Neutrophil (primary cell): ENCODE measurements around the gene XPO1.
"Not testable (repeated sequence)": the region's sequence is repeated elsewhere in the genome, so short reads cannot be mapped to it uniquely, and the experiment has no call there.

ENCODE experiments used
- H3K27ac ChIP-seq: fragments of 200-600 bp; sonication (generic); 2 replicates; pipeline ENCODE4 v1.5.1; 2016; ENCODE audit warnings: mild to moderate bottlenecking, moderate library complexity
- H3K27me3 ChIP-seq: fragments of 200-600 bp; sonication (generic); 2 replicates; pipeline ENCODE4 v1.6.0; 2016; ENCODE audit warnings: mild to moderate bottlenecking
- H3K36me3 ChIP-seq: fragments of 200-600 bp; sonication (generic); 2 replicates; pipeline ENCODE4 v1.5.1; 2017
- H3K4me1 ChIP-seq, 2 experiments: fragments of 200-600 bp in 1 of 2; sonication (generic) in 1 of 2; 1 replicate in 1 of 2; 2 replicates in 1 of 2; pipeline versions ENCODE4 v1.5.1 to v1.6.1; 2013 to 2016; ENCODE audit warnings: low read depth in 1 of 2, low read length in 1 of 2, mild to moderate bottlenecking in 1 of 2, moderate library complexity in 1 of 2; ENCODE audit not compliant: control insufficient read depth in 1 of 2, insufficient read depth in 1 of 2
- H3K4me3 ChIP-seq, 2 experiments: fragments of 200-600 bp in 1 of 2; sonication (generic) in 1 of 2; 1 replicate in 1 of 2; 2 replicates in 1 of 2; pipeline ENCODE4 v1.5.1; 2013 to 2016; ENCODE audit warnings: low read depth in 1 of 2, low read length in 1 of 2, mild to moderate bottlenecking in 1 of 2, moderate library complexity in 1 of 2
- H3K9me3 ChIP-seq: fragments of 200-600 bp; sonication (generic); 2 replicates; pipeline ENCODE4 v1.5.1; 2016
- TF ChIP-seq, protein P1 (sequence below): fragments of 200-600 bp; sonication (generic); IDR thresholded peaks from 2 replicates; pipeline ENCODE4 v1.5.1; 2016; ENCODE audit warnings: antibody characterized with exemption

The XPO1 gene

GRCh38 chr2:61504949-61505348 lies 33.2 kb downstream of the XPO1 start:
- H3K4me1 ChIP-seq, result no peaks in the 10 kb centered on the region
- H3K4me3 ChIP-seq, result no peak overlapping the region
- H3K36me3 ChIP-seq, result peaks cover 63% of the 10 kb centered on the region
- TF ChIP-seq, protein P1, sequence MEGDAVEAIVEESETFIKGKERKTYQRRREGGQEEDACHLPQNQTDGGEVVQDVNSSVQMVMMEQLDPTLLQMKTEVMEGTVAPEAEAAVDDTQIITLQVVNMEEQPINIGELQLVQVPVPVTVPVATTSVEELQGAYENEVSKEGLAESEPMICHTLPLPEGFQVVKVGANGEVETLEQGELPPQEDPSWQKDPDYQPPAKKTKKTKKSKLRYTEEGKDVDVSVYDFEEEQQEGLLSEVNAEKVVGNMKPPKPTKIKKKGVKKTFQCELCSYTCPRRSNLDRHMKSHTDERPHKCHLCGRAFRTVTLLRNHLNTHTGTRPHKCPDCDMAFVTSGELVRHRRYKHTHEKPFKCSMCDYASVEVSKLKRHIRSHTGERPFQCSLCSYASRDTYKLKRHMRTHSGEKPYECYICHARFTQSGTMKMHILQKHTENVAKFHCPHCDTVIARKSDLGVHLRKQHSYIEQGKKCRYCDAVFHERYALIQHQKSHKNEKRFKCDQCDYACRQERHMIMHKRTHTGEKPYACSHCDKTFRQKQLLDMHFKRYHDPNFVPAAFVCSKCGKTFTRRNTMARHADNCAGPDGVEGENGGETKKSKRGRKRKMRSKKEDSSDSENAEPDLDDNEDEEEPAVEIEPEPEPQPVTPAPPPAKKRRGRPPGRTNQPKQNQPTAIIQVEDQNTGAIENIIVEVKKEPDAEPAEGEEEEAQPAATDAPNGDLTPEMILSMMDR, result no peak
- no peaks in the 10 kb centered on the region for H3K9me3 ChIP-seq
- no peaks in the 10 kb centered on the region for H3K27me3 ChIP-seq
- no peak overlapping the region for H3K27ac ChIP-seq

DNA sequence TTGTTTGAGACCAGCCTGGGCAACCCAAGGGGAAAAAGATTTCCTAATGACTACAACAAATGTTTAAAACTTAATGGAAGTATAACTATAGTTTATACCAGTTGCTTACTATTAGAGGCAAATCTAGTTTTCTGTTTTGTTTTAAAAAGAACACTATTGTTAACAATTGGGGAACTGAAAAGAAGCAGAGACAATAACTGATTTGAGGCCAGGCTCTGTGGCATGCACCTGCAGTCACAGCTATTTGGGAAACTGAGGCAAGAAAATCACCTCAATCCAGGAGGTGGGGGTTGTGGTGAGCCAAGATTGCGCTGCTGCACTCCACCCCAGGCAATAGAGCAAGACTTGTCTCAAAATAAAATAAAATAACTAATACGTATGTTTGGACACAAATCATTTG lies 39.1 kb downstream of the XPO1 start:
- Histone ChIP-seq H3K36me3 (peaks cover 87% of the 10 kb centered on the region), H3K4me1 (no peaks in the 10 kb centered on the region), H3K27ac (no peak overlapping the region), H3K9me3 (no peaks in the 10 kb centered on the region), H3K27me3 (no peaks in the 10 kb centered on the region), H3K4me3 (no peak overlapping the region)
- TF ChIP-seq, protein P1, result no peak

- Histone ChIP-seq H3K9me3 (no peaks in the 10 kb centered on the region), H3K4me1 (no peaks in the 10 kb centered on the region), H3K27me3 (no peaks in the 10 kb centered on the region), H3K36me3 (peaks cover 100% of the 10 kb centered on the region), H3K4me3 (no peak overlapping the region), H3K27ac (peak overlapping the region; percentile 7)
- TF ChIP-seq, protein P1, result no peak
Observed at GRCh38 chr2:61493523-61493942, 44.6 kb downstream of the XPO1 start.

- H3K36me3 ChIP-seq, result peaks cover 100% of the 10 kb centered on the region
- H3K9me3 ChIP-seq, result no peaks in the 10 kb centered on the region
- no peak overlapping the region for H3K27ac ChIP-seq
- no peak overlapping the region for H3K4me3 ChIP-seq
- no peaks in the 10 kb centered on the region for H3K27me3 ChIP-seq
- no peaks in the 10 kb centered on the region for H3K4me1 ChIP-seq
- TF ChIP-seq, protein P1, result no peak
Observed at GRCh38 chr2:61492476-61492875, 45.7 kb downstream of the XPO1 start.

DNA sequence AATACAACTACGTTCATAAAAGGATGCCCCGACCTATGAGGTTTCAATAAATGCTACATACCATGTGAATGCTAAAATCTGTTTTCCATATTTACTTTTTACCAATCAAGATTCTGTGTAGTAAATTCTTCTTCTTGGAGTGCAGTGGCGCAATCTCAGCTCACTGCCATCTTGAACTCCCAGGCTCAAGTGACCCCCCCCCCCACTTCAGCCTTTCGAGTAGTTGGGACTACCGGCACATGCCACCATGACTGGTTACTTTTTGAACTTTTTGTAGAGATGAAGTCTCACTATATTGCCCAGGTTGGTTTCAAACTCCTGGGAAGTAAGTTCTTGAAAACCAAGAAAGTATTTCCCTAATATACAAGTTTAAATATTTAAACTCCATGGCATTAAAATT lies 52.9 kb downstream of the XPO1 start:
- Histone ChIP-seq H3K4me3 (no peak overlapping the region), H3K27me3 (no peaks in the 10 kb centered on the region), H3K27ac (no peak overlapping the region), H3K4me1 (no peaks in the 10 kb centered on the region), H3K9me3 (no peaks in the 10 kb centered on the region), H3K36me3 (peaks cover 99% of the 10 kb centered on the region)
- TF ChIP-seq, protein P1, result no peak

GRCh38 chr2:61478086-61478485 lies 60.1 kb downstream of the XPO1 start:
- TF ChIP-seq, protein P1, result no peak
- Histone ChIP-seq H3K9me3 (no peaks in the 10 kb centered on the region), H3K27ac (no peak overlapping the region), H3K4me1 (no peaks in the 10 kb centered on the region), H3K27me3 (no peaks in the 10 kb centered on the region), H3K4me3 (no peak overlapping the region), H3K36me3 (peaks cover 63% of the 10 kb centered on the region)

GRCh38 chr2:61476929-61477589 lies 61.1 kb downstream of the XPO1 start:
- H3K9me3 ChIP-seq, H3K27me3 ChIP-seq, H3K4me3 ChIP-seq, H3K4me1 ChIP-seq: not testable (repeated sequence)
- H3K27ac ChIP-seq, result peak overlapping the region; percentile 38
- H3K36me3 ChIP-seq, result peaks cover 53% of the 10 kb centered on the region
